ENCODE results near the gene INF2.

Gene INF2

DNA sequence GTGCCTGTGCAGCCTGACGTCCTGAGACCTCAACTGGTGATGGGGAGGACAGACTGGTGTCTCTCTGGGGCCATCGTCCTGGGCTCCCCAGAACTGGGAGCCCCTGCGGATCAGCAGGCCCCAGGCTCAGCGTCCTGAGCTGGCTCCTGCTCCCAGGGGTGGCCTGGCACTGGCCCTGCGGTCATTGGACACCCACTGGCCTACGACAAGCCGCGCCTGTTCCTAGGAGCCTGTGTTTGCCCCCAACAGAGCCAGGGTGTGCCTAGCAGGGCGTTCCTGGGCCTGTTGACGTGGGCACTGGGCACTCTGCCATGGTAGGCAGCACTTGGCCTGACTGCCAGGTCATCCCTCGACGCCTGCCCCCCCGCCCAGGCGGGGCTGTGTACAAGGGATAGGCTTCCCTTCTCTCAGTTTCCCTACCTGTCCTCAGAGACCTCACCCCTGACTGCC, 43.0 kb downstream of the INF2 start:
- no peak overlapping the region for H3K4me3 ChIP-seq (ENCODE audit: low read depth, low read length)
- H3K4me1 ChIP-seq: no peaks in the 10 kb centered on the region
- H3K36me3 ChIP-seq: no peaks in the 10 kb centered on the region
- no peaks in the 10 kb centered on the region for H3K9me3 ChIP-seq
- no peak for DNase-seq
- H3K27me3 ChIP-seq: no peaks in the 10 kb centered on the region
- TF ChIP-seq, protein P1, sequence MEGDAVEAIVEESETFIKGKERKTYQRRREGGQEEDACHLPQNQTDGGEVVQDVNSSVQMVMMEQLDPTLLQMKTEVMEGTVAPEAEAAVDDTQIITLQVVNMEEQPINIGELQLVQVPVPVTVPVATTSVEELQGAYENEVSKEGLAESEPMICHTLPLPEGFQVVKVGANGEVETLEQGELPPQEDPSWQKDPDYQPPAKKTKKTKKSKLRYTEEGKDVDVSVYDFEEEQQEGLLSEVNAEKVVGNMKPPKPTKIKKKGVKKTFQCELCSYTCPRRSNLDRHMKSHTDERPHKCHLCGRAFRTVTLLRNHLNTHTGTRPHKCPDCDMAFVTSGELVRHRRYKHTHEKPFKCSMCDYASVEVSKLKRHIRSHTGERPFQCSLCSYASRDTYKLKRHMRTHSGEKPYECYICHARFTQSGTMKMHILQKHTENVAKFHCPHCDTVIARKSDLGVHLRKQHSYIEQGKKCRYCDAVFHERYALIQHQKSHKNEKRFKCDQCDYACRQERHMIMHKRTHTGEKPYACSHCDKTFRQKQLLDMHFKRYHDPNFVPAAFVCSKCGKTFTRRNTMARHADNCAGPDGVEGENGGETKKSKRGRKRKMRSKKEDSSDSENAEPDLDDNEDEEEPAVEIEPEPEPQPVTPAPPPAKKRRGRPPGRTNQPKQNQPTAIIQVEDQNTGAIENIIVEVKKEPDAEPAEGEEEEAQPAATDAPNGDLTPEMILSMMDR (IDR thresholded peaks at IDR 0.05; ENCODE audit: low read depth, low read length): no peak

DNA sequence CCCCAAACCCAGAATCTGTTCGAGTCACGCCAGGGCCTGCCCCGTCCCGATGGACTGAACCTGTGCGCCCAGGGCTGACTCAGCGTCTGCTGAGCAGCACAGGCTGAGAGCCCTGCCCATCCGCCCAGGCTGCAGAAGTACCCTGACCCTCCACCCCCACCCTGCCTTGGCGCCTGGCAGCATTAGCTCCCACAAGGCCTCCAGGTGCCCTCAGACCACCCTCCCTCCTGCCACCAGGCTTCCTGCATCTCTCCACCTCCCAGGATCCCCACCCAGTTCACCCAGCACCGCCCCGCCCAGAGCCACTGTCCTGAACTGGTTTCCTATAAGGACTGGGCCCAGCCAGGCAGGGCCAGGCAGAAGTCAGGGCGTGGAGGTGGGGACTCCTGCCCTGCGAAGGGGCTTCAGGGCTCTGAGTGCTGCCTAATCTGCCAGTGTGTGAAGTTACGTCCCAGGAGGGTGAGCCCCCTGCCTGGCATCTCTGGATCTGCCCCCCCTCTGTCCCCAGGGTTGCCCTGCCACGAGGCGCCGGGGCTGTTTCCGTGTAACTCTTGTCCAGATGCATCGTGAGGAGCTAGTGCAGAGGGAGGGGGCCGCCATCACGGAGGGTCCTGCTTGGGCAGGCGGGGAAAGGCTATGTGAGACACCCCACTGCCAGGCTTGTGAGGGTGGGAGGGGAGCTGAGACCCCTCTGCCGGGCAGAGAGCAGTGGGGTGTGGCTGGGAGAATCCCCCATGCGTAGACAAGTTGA, 43.7 kb downstream of the INF2 start:
- H3K9me3 ChIP-seq: no peaks in the 10 kb centered on the region
- TF ChIP-seq, protein P1 (IDR thresholded peaks at IDR 0.05; ENCODE audit: low read depth, low read length): no peak
- no peaks in the 10 kb centered on the region for H3K36me3 ChIP-seq
- H3K4me1 ChIP-seq: no peaks in the 10 kb centered on the region
- H3K27me3 ChIP-seq: no peaks in the 10 kb centered on the region
- H3K4me3 ChIP-seq (ENCODE audit: low read depth, low read length): no peak overlapping the region
- no peak for DNase-seq

DNA sequence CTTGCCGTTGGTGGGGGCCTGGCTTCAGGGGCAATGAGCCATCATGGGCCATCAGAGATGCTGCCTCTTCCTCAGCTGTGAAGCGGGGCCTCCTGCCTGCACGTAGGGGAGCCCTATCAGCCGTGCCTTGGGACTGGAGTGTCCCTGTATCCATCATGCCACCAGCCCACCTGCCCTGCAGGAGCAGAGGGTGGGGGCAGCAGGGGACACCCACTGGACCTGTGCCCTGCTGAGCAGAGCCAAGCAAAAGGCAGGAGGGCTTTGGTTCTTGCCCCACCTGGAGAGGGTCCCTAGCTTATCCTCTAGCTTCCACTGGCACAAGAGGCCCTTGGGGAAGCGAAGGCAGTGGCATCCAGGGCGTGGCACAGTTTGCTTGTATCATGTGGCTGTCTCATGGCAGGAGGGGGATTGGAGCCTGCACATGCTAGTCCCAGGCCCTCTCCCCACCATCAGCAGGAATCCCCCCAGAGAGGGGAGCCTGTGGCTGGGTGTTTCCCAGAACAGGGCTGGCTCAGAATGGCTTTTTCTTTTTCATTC, 44.7 kb downstream of the INF2 start:
- Histone ChIP-seq H3K4me1 (no peaks in the 10 kb centered on the region), H3K27me3 (no peaks in the 10 kb centered on the region), H3K9me3 (no peaks in the 10 kb centered on the region), H3K4me3 (ENCODE audit: low read depth, low read length) (no peak overlapping the region), H3K36me3 (no peaks in the 10 kb centered on the region)
- TF ChIP-seq, protein P1 (IDR thresholded peaks at IDR 0.05; ENCODE audit: low read depth, low read length): no peak
- no peak for DNase-seq

DNA sequence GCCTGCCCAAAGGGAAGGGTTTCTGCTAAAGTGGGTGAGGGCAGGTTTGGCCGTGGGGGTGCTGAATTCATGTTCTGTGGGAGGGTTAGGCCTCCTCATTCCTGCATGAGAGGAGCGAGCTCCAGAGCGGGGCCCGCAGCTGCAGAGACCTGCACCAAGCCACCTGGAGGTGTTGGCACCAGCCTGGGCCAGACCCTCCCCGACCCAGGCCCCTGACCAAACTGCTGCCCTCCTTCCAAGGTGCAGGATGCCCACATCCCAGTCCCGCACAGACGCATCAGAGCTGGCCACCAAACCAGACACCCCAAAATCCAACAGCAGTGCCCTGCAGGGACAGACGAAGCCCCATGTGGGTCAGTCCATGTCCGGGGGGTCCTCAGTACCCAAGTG, 45.2 kb downstream of the INF2 start:
- DNase-seq: no peak
- TF ChIP-seq, protein P1 (IDR thresholded peaks at IDR 0.05; ENCODE audit: low read depth, low read length): no peak
- H3K9me3 ChIP-seq: no peaks in the 10 kb centered on the region
- H3K4me3 ChIP-seq (ENCODE audit: low read depth, low read length): no peak overlapping the region
- no peaks in the 10 kb centered on the region for H3K4me1 ChIP-seq
- no peaks in the 10 kb centered on the region for H3K36me3 ChIP-seq
- no peaks in the 10 kb centered on the region for H3K27me3 ChIP-seq

- H3K4me1 ChIP-seq: no peaks in the 10 kb centered on the region
- DNase-seq: no peak
- no peaks in the 10 kb centered on the region for H3K27me3 ChIP-seq
- no peaks in the 10 kb centered on the region for H3K9me3 ChIP-seq
- TF ChIP-seq, protein P1 (IDR thresholded peaks at IDR 0.05; ENCODE audit: low read depth, low read length): no peak
- H3K36me3 ChIP-seq: no peaks in the 10 kb centered on the region
- no peak overlapping the region for H3K4me3 ChIP-seq (ENCODE audit: low read depth, low read length)
Observed at GRCh38 chr14:104734991-104735779, 45.8 kb downstream of the INF2 start.

All from BE2C (cell line).